D721Med (cell line): ENCODE data around the gene CEP162.

Source experiments
- DNase-seq: peaks from one replicate; pipeline ENCODE4 v3.0.0; 2011; ENCODE audit warnings: low spot score; ENCODE audit not compliant: insufficient read length
- FAIRE-seq: peaks from 2 replicates; lab custom pipeline; 2011; peaks lifted over from hg19 to GRCh38; lab: Jason Lieb, UNC
- TF ChIP-seq, protein P1 (sequence below): IDR thresholded peaks from 2 replicates; pipeline ENCODE4 v1.5.1; 2012; ENCODE audit warnings: mild to moderate bottlenecking, control low read depth; ENCODE audit not compliant: insufficient read depth; ENCODE audit errors: missing control alignments

The CEP162 gene

GRCh38 chr6:84103029-84103428 is 124.4 kb downstream of the CEP162 start:
- TF ChIP-seq, protein P1, sequence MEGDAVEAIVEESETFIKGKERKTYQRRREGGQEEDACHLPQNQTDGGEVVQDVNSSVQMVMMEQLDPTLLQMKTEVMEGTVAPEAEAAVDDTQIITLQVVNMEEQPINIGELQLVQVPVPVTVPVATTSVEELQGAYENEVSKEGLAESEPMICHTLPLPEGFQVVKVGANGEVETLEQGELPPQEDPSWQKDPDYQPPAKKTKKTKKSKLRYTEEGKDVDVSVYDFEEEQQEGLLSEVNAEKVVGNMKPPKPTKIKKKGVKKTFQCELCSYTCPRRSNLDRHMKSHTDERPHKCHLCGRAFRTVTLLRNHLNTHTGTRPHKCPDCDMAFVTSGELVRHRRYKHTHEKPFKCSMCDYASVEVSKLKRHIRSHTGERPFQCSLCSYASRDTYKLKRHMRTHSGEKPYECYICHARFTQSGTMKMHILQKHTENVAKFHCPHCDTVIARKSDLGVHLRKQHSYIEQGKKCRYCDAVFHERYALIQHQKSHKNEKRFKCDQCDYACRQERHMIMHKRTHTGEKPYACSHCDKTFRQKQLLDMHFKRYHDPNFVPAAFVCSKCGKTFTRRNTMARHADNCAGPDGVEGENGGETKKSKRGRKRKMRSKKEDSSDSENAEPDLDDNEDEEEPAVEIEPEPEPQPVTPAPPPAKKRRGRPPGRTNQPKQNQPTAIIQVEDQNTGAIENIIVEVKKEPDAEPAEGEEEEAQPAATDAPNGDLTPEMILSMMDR = no peak
- no peak for FAIRE-seq
- no peak for DNase-seq

DNA sequence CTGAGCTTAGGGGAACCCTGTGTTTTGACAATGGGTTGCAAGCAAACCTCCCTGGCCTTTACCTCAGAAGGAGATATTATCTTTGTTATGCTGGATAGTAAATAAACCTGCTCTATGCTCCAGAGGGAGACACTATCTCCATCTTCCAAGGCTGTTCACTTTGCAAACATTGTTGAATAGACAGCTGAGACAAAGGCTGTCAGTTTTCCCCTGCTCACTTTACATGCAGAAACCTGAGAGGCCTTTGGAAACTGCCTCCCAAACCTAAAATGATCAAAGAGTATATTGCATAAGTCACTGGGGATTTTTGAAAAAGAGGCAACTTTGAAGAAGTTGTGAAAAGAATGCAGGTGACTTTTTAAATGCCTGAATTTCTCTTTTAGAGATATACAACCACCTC is 132.3 kb downstream of the CEP162 start:
- DNase-seq = no peak
- no peak for FAIRE-seq

GRCh38 chr6:84093441-84094435 is 133.7 kb downstream of the CEP162 start:
- no peak for DNase-seq
- TF ChIP-seq, protein P1 = no peak
- no peak for FAIRE-seq

More for the DNA sequence above, 132.3 kb downstream of the CEP162 start:
- TF ChIP-seq, protein P1 = no peak

- FAIRE-seq (no peak), DNase-seq (no peak)
- TF ChIP-seq, protein P1 = no peak
These were observed 137.9 kb downstream of the CEP162 start for GRCh38 chr6:84089552-84089951.

DNA sequence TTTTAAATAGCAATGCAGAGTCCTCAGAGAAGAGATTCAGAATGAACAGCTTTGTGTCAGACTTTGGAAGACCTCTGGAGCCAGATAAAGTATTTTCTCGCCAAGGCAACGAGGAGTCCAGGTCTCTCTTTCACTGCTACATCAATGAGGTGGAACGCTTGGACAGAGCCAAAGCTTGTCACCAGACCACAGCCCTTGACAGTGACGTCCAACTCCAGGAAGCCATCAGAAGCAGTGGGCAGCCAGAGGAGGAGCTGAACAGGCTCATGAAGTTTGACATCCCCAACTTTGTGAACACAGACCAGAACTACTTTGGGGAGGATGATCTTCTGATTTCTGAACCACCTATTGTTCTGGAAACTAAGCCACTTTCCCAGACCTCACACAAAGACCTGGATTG is 138.4 kb downstream of the CEP162 start:
- DNase-seq (no peak), FAIRE-seq (no peak)
- TF ChIP-seq, protein P1 = no peak

- no peak for FAIRE-seq
- no peak for DNase-seq
- TF ChIP-seq, protein P1 = no peak
These were observed 140.7 kb downstream of the CEP162 start for GRCh38 chr6:84086545-84087429.
